Stimulated activated CD4-positive, alpha-beta T cell treated with anti-CD3 and anti-CD28 coated beads, TNF-alpha, amount 100 ng/mL, for 1 hour (primary cell): ENCODE measurements around the gene HGD.
"Not testable (repeated sequence)": the region's sequence is repeated elsewhere in the genome, so short reads cannot be mapped to it uniquely, and the experiment has no call there.

Experiments
- DNase-seq, 3 donors: peaks; one replicate each; pipeline ENCODE4 v3.0.0-alpha.2; 2020; ENCODE audit warnings: low read depth in 3 of 3, low spot score in 1 of 3

HGD gene

GRCh38 chr3:120640231-120640630 lies 41.8 kb downstream of the HGD start:
- DNase-seq: no peak

DNA sequence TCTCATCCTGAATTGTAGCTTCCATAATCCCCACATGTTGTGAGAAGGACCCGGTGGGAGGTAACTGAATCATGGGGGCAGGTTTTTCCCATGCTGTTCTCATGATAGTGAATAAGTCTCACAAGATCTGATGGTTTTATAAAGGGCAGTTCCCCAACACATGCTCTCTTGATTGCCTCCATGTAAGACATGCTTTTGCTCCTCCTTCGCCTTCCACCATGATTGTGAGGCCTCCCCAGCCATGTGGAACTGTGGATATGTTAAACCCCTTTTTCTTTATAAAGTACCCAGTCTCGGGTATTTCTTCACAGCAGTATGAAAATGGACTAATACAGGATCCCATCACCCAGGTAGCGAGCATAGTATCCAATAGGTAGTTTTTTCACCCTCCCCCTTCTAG lies 43.2 kb downstream of the HGD start:
- not testable (repeated sequence) for DNase-seq

DNA sequence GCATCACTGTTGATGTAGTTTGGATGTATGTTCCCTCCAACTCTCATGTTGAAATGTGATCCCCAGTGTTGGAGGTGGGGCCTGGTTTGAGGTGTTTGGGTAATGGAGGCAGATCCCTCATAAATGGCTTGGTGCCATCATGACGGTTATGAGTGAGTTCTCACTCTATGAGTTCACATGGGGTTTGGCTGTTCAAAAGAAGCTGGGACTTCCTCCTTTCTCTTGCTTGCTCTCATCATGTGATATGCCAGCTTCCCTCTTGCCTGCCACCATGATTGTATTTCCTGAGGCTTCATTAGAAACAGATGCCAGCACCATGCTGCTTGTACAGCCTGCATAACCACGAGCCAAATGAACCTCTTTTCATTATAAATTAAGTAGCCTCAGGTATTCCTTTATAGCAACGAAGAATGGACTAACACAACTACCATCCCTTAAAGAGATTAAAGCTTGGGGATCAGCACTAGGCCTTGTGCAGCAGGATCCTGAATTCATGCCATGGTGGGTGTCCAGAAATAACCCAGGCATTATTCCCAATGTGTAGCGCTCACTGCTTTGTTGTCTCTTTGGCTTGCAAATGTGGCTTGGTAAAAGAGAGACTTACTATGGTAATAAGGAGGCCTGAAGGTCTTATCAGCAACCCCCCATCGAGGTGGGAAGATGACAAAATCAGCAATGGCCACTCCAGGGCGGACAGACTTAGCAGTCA lies 44.0 kb downstream of the HGD start:
- DNase-seq: no peak

- no peak for DNase-seq
Observed at GRCh38 chr3:120636795-120637401, 45.1 kb downstream of the HGD start.

DNA sequence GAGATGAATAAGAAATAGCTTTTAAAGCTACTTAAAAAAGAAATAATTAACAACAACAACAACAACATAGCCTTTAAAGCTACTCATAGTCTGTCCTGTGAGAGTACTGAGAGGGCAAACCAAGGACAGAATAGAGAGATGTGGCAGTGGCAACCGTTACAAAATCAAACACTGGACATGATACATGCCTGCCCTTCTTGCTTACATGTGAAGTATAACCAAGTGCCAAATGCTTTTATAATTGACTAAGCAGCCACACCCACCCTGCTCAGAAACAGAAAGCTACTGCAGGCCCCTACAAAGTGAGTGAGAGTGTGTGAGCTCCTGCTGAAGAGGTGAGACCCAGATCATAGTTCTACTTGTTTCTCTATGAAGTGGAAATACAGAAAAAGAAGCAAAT lies 47.5 kb downstream of the HGD start:
- DNase-seq: no peak

- DNase-seq: no peak
Observed at GRCh38 chr3:120625159-120625586, 56.9 kb downstream of the HGD start.

GRCh38 chr3:120623727-120624093 lies 58.3 kb downstream of the HGD start:
- no peak for DNase-seq

GRCh38 chr3:120622870-120623726 lies 58.9 kb downstream of the HGD start:
- no peak for DNase-seq

DNA sequence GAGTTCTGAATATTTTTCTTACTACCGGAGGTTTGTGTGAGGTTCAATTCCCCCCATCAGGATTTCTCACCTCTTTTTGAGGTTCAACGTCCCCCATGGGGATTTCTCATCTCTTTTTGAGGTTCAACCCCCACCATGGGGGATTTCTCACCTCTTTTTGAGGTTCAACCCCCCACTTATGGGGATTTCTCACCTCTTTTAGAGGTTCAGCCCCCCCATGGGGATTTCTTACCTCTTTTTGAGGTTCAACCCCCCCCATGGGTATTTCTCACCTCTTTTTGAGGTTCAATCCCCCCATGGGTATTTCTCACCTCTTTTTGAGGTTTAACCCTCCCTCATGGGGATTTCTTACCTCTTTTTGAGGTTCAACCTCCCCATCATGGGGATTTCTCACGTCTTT lies 59.6 kb downstream of the HGD start:
- no peak for DNase-seq

GRCh38 chr3:120616745-120617144 lies 65.3 kb downstream of the HGD start:
- not testable (repeated sequence) for DNase-seq

DNA sequence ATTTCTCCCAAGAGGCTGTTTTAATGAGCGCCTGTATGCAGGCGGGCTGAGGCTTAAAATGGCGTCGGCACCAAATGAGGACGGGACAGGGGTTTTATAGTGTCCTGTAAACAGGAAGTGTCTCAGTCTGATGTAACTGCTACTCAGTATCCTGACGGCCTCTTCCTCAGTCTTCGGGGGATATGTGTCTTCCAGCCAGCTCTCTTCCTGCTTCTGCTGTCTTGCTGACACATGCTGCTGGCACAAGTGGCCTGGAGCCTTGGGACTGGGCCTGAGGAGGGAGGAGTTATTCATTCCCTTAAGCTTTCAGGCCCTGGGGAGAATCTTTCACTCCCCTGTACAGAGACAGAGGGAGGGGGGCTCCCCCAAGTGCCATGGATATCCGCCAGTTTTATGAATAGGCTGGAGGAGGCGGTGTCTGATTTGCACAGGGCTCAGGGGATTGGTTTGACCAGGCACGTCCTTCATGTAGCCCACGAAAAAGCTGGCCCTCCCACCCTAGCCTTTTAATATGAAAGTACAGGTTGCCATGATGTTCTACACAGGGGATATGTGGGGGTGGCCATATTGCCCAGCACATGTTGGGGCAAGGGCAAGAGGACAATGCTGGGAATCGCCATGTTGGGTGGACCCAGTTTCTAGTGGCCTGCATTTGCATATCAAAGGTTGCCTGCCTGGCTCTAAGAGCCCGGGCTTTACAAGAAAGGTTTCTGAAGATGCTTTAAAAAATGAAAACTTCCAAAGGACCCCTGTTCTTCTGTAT lies 66.0 kb downstream of the HGD start:
- no peak for DNase-seq

- no peak for DNase-seq
Observed at GRCh38 chr3:120614765-120615164, 67.3 kb downstream of the HGD start.

DNA sequence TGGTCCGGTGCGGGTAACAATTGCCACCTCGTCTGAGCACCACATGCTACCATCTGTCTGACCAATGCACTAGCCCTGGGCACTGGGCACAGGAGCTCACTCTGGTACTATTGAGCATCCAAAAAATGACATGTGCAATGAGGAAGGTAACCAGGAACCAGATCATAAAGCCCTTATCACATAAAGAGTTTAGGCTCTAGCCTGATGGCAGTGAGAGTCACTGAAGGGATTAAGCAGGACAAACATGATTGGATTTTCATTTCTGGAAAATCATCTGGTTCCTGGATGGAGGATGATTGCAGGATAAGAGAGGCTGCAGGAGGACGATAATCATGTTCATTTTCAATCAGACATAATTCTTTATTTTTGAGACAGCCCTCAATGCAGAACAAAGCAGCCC lies 73.5 kb downstream of the HGD start:
- DNase-seq: no peak

DNA sequence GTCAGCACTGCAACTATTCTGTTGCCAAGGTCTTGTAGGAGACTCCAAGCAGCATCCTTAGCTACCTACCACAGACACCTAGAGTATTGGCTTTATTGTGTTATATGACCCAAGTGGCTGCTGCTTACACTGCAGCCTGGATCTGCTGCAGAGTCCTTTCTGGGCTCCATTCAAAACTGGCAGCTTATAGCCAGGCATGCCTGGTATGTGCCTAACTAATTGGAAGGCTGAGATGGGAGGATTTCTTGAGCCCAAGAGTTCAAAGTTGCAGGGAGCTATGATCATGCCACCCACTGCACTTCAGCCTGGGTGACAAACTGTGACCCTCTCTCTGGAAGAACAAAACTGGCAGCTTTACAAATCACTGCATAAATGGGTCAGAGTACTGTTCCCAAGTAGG lies 77.3 kb downstream of the HGD start:
- no peak for DNase-seq

GRCh38 chr3:120604382-120604781 lies 77.7 kb downstream of the HGD start:
- DNase-seq: no peak

- DNase-seq: no peak
Observed at GRCh38 chr3:120602682-120603081, 79.4 kb downstream of the HGD start.

DNA sequence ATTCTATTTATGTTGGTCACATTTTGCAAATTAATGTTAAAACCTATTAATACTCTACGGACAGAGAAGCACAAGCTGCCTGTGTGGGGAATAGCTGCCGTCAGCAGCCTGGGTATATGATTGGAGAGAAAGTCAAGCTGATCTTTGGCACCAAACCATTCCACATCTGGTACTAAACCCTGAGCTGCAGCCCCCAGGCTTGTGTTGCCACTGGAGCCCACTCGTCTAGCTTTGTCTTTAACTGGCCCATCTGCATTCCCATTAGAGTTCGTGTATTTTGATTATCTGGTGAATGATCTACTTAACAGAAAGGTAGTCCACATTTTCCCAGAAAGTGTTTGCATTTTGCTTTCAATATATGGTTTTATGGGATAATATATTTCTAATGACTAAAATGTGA lies 80.5 kb downstream of the HGD start:
- no peak for DNase-seq

- no peak for DNase-seq
Observed at GRCh38 chr3:120599211-120599610, 82.8 kb downstream of the HGD start.

- DNase-seq: no peak
Observed at GRCh38 chr3:120597445-120598049, 84.5 kb downstream of the HGD start.

GRCh38 chr3:120596853-120597223 lies 85.2 kb downstream of the HGD start:
- DNase-seq: no peak
